ENCODE measurements around the gene ZFAND2A. TPM values are rescaled to one million over a fixed set of nuclear protein-coding genes. Genes with fewer than 3 reads are reported as not detected.

Gene ZFAND2A
- total and polyA plus RNA-seq, 2 of the 8 experiments (the other 6 are each of a cell fraction or from before 2014, with no cell fraction given), result 16.6 to 20.3 TPM

- Histone ChIP-seq H2AFZ (ENCODE audit: low read length) (no peak overlapping the region), H4K91ac (replicated peaks; ENCODE audit: insufficient read length, low read length) (no peak overlapping the region), H3K27ac (ENCODE audit: low read depth, low read length) (no peak overlapping the region), H3K79me1 (ENCODE audit: low read depth, low read length) (peaks cover 12% of the 10 kb centered on the region), H3K4me1 (replicated peaks in 1 of 4; ENCODE audit: control insufficient read depth in 3 of 4, insufficient read depth in 4 of 4, low read length in 3 of 4) (peaks cover 0 to 14% (median 8%) of the 10 kb centered on the region in 4 experiments; a peak in 6 of 7 replicates), H2BK5ac (ENCODE audit: low read depth, low read length) (no peak overlapping the region), H2BK15ac (ENCODE audit: low read length) (no peak overlapping the region), H2AK5ac (ENCODE audit: low read depth, low read length) (no peak overlapping the region), H3K14ac (ENCODE audit: insufficient read length) (no peak overlapping the region), H2BK120ac (replicated peaks; ENCODE audit: low read depth, low read length) (no peak overlapping the region), H3K23ac (ENCODE audit: insufficient read length) (no peak overlapping the region), H3K4me2 (ENCODE audit: insufficient read depth in 1 of 2, low read depth in 2 of 2, low read length in 2 of 2) (no peak overlapping the region), H3K56ac (replicated peaks; ENCODE audit: insufficient read length, low read depth, low read length) (no peak overlapping the region), H3K9me3 (ENCODE audit: insufficient read depth in 2 of 2, low read depth in 1 of 2, low read length in 1 of 2) (no peaks in the 10 kb centered on the region; a peak in 1 of 4 replicates), H3K4me3 (ENCODE audit: extremely low read depth in 1 of 4, insufficient read depth in 2 of 4, low read depth in 3 of 4, low read length in 4 of 4) (no peak overlapping the region), H4K20me1 (replicated peaks in 1 of 2; ENCODE audit: control insufficient read depth in 1 of 2, insufficient read depth in 2 of 2, low read length in 2 of 2) (peaks cover 7 to 12% of the 10 kb centered on the region in 2 experiments), H3K27me3 (replicated peaks in 1 of 4; ENCODE audit: control insufficient read depth in 3 of 4, extremely low read depth in 1 of 4, insufficient read depth in 3 of 4, low read length in 3 of 4) (no peaks in the 10 kb centered on the region), H4K5ac (ENCODE audit: insufficient read length, low read depth, low read length) (no peak overlapping the region), H4K8ac (ENCODE audit: extremely low read depth, insufficient read depth, low read length) (no peak overlapping the region), H3K18ac (ENCODE audit: extremely low read depth, low read length) (no peak overlapping the region), H3K23me2 (ENCODE audit: low read depth, low read length) (no peaks in the 10 kb centered on the region), H3K79me2 (ENCODE audit: control insufficient read depth in 1 of 2, insufficient read depth in 2 of 2, low read length in 2 of 2) (peaks cover 0 to 50% of the 10 kb centered on the region in 2 experiments; a peak in 2 of 4 replicates), H3K36me3 (ENCODE audit: control insufficient read depth in 2 of 4, insufficient read depth in 4 of 4, low read length in 3 of 4) (no peaks in the 10 kb centered on the region), H2BK12ac (ENCODE audit: low read depth, low read length) (no peak overlapping the region), H3K9ac (replicated peaks in 1 of 4; ENCODE audit: extremely low read depth in 1 of 4, low read depth in 3 of 4, low read length in 3 of 4) (no peak overlapping the region), H3K4ac (replicated peaks; ENCODE audit: insufficient read length, low read depth, low read length) (no peak overlapping the region), H2BK20ac (ENCODE audit: low read length) (no peak overlapping the region)
- FAIRE-seq (no peak), DNase-seq (ENCODE audit: low read depth in 1 of 2, low spot score in 2 of 2) (no peak)
- POLR2A ChIA-PET (ENCODE audit: partially characterized antibody), result interaction anchor here (0.7 kb wide), 1 partner anchor 313 kb away, joined by 3 read pairs; no protein-coding TSS in a partner anchor
- CTCF ChIA-PET (ENCODE audit: partially characterized antibody), result interaction anchor here (0.6 to 1.9 kb wide), 8 partner anchors 8 to 75 kb away, joined by 3 to 5 read pairs (median 3); partner anchors contain the start of gene GPR146
- TF ChIP-seq SIN3A (conservative IDR thresholded peaks at IDR 0.05 in 1 of 2, IDR thresholded peaks at IDR 0.05 in 1 of 2; ENCODE audit: low read depth in 1 of 2, low read length in 2 of 2) (no peak), BRCA1 (IDR thresholded peaks at IDR 0.05; ENCODE audit: low read depth, low read length) (no peak), EZH2 (IDR thresholded peaks at IDR 0.05; ENCODE audit: low read depth, low read length, severe bottlenecking) (no peak), EP300 (IDR thresholded peaks at IDR 0.05; ENCODE audit: borderline replicate concordance in 1 of 2, low read depth in 2 of 2, low read length in 2 of 2) (no peak), ATF3 (IDR thresholded peaks at IDR 0.05; ENCODE audit: insufficient read depth, low read depth, low read length) (no peak), GABPA (IDR thresholded peaks at IDR 0.05; ENCODE audit: borderline replicate concordance, insufficient read depth, low read length) (no peak), EGR1 (IDR thresholded peaks at IDR 0.05; ENCODE audit: borderline replicate concordance, low read depth, low read length) (no peak), HDAC6 (IDR thresholded peaks at IDR 0.05; ENCODE audit: low read depth, low read length) (no peak), SIX5 (IDR thresholded peaks at IDR 0.05; ENCODE audit: low read depth, low read length) (no peak), CBX8 (IDR thresholded peaks at IDR 0.05; ENCODE audit: borderline replicate concordance, low read depth, low read length) (no peak), CEBPB (IDR thresholded peaks at IDR 0.05; ENCODE audit: low read depth, low read length) (no peak), SUZ12 (IDR thresholded peaks at IDR 0.05; ENCODE audit: low read length) (no peak), CREB1 (IDR thresholded peaks at IDR 0.05) (no peak)
- 93% methylated on average over 5 of the region's 5 CpGs; no CpG with 5 or more reads in 1 of the 2 experiments for WGBS, 2 experiments (ENCODE audit: extremely low coverage in 1 of 2, insufficient coverage in 1 of 2, insufficient read length in 1 of 2, insufficient replicate concordance in 2 of 2, low coverage in 1 of 2, low lambda C conversion rate in 2 of 2, missing lambda C conversion rate in 1 of 2)
Observed at GRCh38 chr7:1119201-1119600, 40.8 kb downstream of the ZFAND2A start.
